IMR-90 (cell line): ENCODE measurements around the gene LNX1. TPM values are rescaled to one million over a fixed set of nuclear protein-coding genes. Genes with fewer than 3 reads are reported as not detected.
A peak's percentile ranks its signal among the peaks of the same experiment; 100 is the strongest.

Source experiments
- ATAC-seq: fragments of 200-7000 bp; cut with Tn5 transposase; 2 replicates; pipeline ENCODE4 v1.9.1; 2020; ENCODE audit warnings: low read depth, mild to moderate bottlenecking, moderate library complexity
- BruUV-seq: library from RNA; stranded (reverse); fragments of 400-500 nt; replicated peaks from 2 replicates; lab custom pipeline; 2021; lab: Mats Ljungman, UMichigan
- CTCF ChIA-PET: fragments of 300-600 bp; formaldehyde crosslinking; extraction: SDS; loops from one replicate; lab custom pipeline; 2021; ENCODE audit warnings: antibody characterized with exemption; lab: Yijun Ruan, JAX
- POLR2A ChIA-PET: fragments of 300-600 bp; sonication (Branson Sonifier 250); formaldehyde crosslinking; loops from one replicate; lab custom pipeline; 2022; ENCODE audit warnings: antibody characterized with exemption; ENCODE audit not compliant: unreplicated experiment; lab: Charles Lee
- DNase-seq: peaks from one replicate; pipeline ENCODE4 v3.0.0; 2013
- H2AFZ ChIP-seq: replicated peaks from 2 replicates; pipeline ENCODE3; 2013; ENCODE audit warnings: low read length, mild to moderate bottlenecking; ENCODE audit not compliant: poor library complexity
- H2AK5ac ChIP-seq: 2 replicates; pipeline ENCODE4 v1.6.1; 2013; ENCODE audit warnings: low read depth, low read length, inconsistent platforms
- H2AK9ac ChIP-seq: replicated peaks from 2 replicates; pipeline ENCODE3; 2013; ENCODE audit warnings: mild to moderate bottlenecking, low read depth, low read length, moderate library complexity; ENCODE audit not compliant: poor library complexity
- H2BK120ac ChIP-seq: 2 replicates; pipeline ENCODE4 v1.6.1; 2013; ENCODE audit warnings: low read depth, low read length, inconsistent platforms
- H2BK15ac ChIP-seq: 3 replicates; pipeline ENCODE4 v1.6.1; 2013; ENCODE audit warnings: low read depth, low read length, inconsistent platforms
- H2BK20ac ChIP-seq: 2 replicates; pipeline ENCODE4 v1.6.1; 2013; ENCODE audit warnings: low read depth, mild to moderate bottlenecking, inconsistent platforms, low read length, moderate library complexity
- H2BK5ac ChIP-seq: 2 replicates; pipeline ENCODE4 v1.6.1; 2013; ENCODE audit warnings: mild to moderate bottlenecking, low read depth, low read length, inconsistent platforms; ENCODE audit not compliant: poor library complexity, severe bottlenecking
- H3K14ac ChIP-seq: replicated peaks from 2 replicates; pipeline ENCODE4 v1.6.1; 2013; ENCODE audit warnings: low read depth, low read length, inconsistent platforms
- H3K18ac ChIP-seq: 2 replicates; pipeline ENCODE4 v1.6.1; 2013; ENCODE audit warnings: low read depth, low read length, control low read depth
- H3K23ac ChIP-seq: 2 replicates; pipeline ENCODE4 v1.6.1; 2013; ENCODE audit warnings: low read depth, low read length, inconsistent platforms
- H3K27ac ChIP-seq: 2 replicates; pipeline ENCODE4 v1.5.1; 2013; ENCODE audit warnings: mild to moderate bottlenecking, control low read depth, low read length; ENCODE audit not compliant: insufficient read depth
- H3K27me3 ChIP-seq: 2 replicates; pipeline ENCODE4 v1.6.1; 2013; ENCODE audit warnings: low read length; ENCODE audit not compliant: control insufficient read depth, insufficient read depth
- H3K36me3 ChIP-seq: 2 replicates; pipeline ENCODE4 v1.6.1; 2013; ENCODE audit warnings: low read length, mixed read lengths; ENCODE audit not compliant: control insufficient read depth, insufficient read depth
- H3K4ac ChIP-seq: 2 replicates; pipeline ENCODE4 v1.6.1; 2013; ENCODE audit warnings: low read depth, low read length, inconsistent platforms
- H3K4me1 ChIP-seq: 2 replicates; pipeline ENCODE4 v1.6.1; 2013; ENCODE audit warnings: low read length, mixed read lengths; ENCODE audit not compliant: control insufficient read depth, insufficient read depth
- H3K4me2 ChIP-seq: 2 replicates; pipeline ENCODE4 v1.6.1; 2013; ENCODE audit warnings: low read depth, mild to moderate bottlenecking, control low read depth, low read length, moderate library complexity
- H3K4me3 ChIP-seq: 2 replicates; pipeline ENCODE4 v1.5.1; 2013; ENCODE audit warnings: low read depth, mild to moderate bottlenecking, control low read depth, low read length, moderate library complexity; ENCODE audit not compliant: insufficient read depth
- H3K56ac ChIP-seq: 2 replicates; pipeline ENCODE4 v1.6.1; 2013; ENCODE audit warnings: low read length, inconsistent platforms; ENCODE audit not compliant: insufficient read depth; ENCODE audit errors: extremely low read depth
- H3K79me1 ChIP-seq, 2 experiments: 2 replicates each; pipeline ENCODE4 v1.6.1; 2013; ENCODE audit warnings: low read length in 2 of 2, inconsistent platforms in 1 of 2, low read depth in 1 of 2
- H3K9ac ChIP-seq: 2 replicates; pipeline ENCODE4 v1.6.1; 2013; ENCODE audit warnings: low read depth, low read length, control low read depth
- H3K9me1 ChIP-seq: 2 replicates; pipeline ENCODE4 v1.6.1; 2013; ENCODE audit warnings: low read length, inconsistent platforms; ENCODE audit not compliant: insufficient read depth
- H3K9me3 ChIP-seq: 2 replicates; pipeline ENCODE4 v1.6.1; 2013; ENCODE audit warnings: low read length; ENCODE audit not compliant: control insufficient read depth, insufficient read depth
- H4K20me1 ChIP-seq: 2 replicates; pipeline ENCODE4 v1.6.1; 2013; ENCODE audit warnings: low read length, inconsistent platforms; ENCODE audit not compliant: insufficient read depth
- H4K5ac ChIP-seq: 2 replicates; pipeline ENCODE4 v1.6.1; 2013; ENCODE audit warnings: mild to moderate bottlenecking, low read depth, low read length, control low read depth
- H4K8ac ChIP-seq, 2 experiments: 2 replicates each; pipeline ENCODE4 v1.6.1; 2013; ENCODE audit warnings: low read depth in 2 of 2, low read length in 2 of 2, control low read depth in 1 of 2, inconsistent platforms in 1 of 2
- H4K91ac ChIP-seq: 2 replicates; pipeline ENCODE4 v1.6.1; 2013; ENCODE audit warnings: low read depth, low read length, inconsistent platforms; ENCODE audit not compliant: insufficient read depth
- CEBPB ChIP-seq: IDR thresholded peaks from 2 replicates; pipeline ENCODE4 v1.6.1; 2012; ENCODE audit warnings: low read depth, low read length, improper control_type of control experiment
- CHD1 ChIP-seq: IDR thresholded peaks from 2 replicates; pipeline ENCODE4 v1.6.1; 2012; ENCODE audit warnings: low read depth, low read length, improper control_type of control experiment
- FOS ChIP-seq: fragments of 150-350 bp; IDR thresholded peaks from 2 replicates; pipeline ENCODE4 v1.6.1; 2016; ENCODE audit warnings: low read depth, low read length
- MAFK ChIP-seq: IDR thresholded peaks from 2 replicates; pipeline ENCODE4 v1.6.1; 2012; ENCODE audit warnings: low read depth, low read length, improper control_type of control experiment
- MAZ ChIP-seq: IDR thresholded peaks from 2 replicates; pipeline ENCODE4 v1.6.1; 2012; ENCODE audit warnings: low read depth, mild to moderate bottlenecking, low read length, improper control_type of control experiment, moderate library complexity, borderline replicate concordance
- MXI1 ChIP-seq: IDR thresholded peaks from 2 replicates; pipeline ENCODE4 v1.6.1; 2012; ENCODE audit warnings: low read depth, mild to moderate bottlenecking, low read length, moderate library complexity, borderline replicate concordance
- NFE2L2 ChIP-seq: fragments of 150-350 bp; IDR thresholded peaks from 2 replicates; pipeline ENCODE4 v1.6.1; 2016; ENCODE audit warnings: low read depth, mild to moderate bottlenecking, low read length
- POLR2A ChIP-seq: IDR thresholded peaks from 2 replicates; pipeline ENCODE4 v1.6.1; 2012; ENCODE audit warnings: mild to moderate bottlenecking, low read depth, low read length
- RAD21 ChIP-seq: IDR thresholded peaks from 2 replicates; pipeline ENCODE4 v1.6.1; 2012; ENCODE audit warnings: low read length, improper control_type of control experiment
- RCOR1 ChIP-seq: IDR thresholded peaks from 2 replicates; pipeline ENCODE4 v1.6.1; 2012; ENCODE audit warnings: mild to moderate bottlenecking, low read length, improper control_type of control experiment; ENCODE audit not compliant: insufficient replicate concordance
- RFX5 ChIP-seq: IDR thresholded peaks from 2 replicates; pipeline ENCODE4 v1.8.0; 2012; ENCODE audit warnings: low read depth, mild to moderate bottlenecking, low read length, moderate library complexity
- SMC3 ChIP-seq: fragments of 150-350 bp; IDR thresholded peaks from 2 replicates; pipeline ENCODE4 v1.6.1; 2016; ENCODE audit warnings: low read depth, mild to moderate bottlenecking, antibody characterized with exemption, low read length, moderate library complexity
- WGBS, 2 experiments: methylation state at CpG; one replicate each; pipeline versions ENCODE4 v1.1.5 to v1.1.7; 2013; ENCODE audit warnings: missing lambda C conversion rate in 2 of 2; ENCODE audit not compliant: insufficient read length in 1 of 2; ENCODE audit errors: extremely low coverage in 2 of 2; 5-methylcytosine and 5-hydroxymethylcytosine counted together
- dilution Hi-C: fragments of 300-500 bp; cut with HindIII; formaldehyde crosslinking; loops from one replicate; pipeline ENCODE4 v1.14.3; 2018; ENCODE audit warnings: low sequenced_read_pairs; ENCODE audit not compliant: unreplicated experiment
- in situ Hi-C: fragments of 300-500 bp; cut with MboI; formaldehyde crosslinking; loops from 3 replicates; pipeline ENCODE4 v1.14.3; 2019; ENCODE audit warnings: low sequenced_read_pairs, inconsistent platforms, mixed read lengths
- intact Hi-C: fragments of 100-400 bp; cut with micrococcal nuclease; formaldehyde crosslinking; loops from 2 replicates; pipeline ENCODE4 v1.10.0; 2022
- polyA plus RNA-seq, 3 experiments: library from polyadenylated mRNA; depleted of rRNA; stranded (reverse); fragments of >200 nt; gene quantifications; 2 replicates each; pipeline ENCODE4 v1.2.3, GENCODE V29; 2012; ENCODE audit warnings: low replicate concordance in 1 of 3
- total RNA-seq: library from RNA; depleted of rRNA; stranded (reverse); fragments of >200 nt; gene quantifications from 2 replicates; pipeline ENCODE4 v1.2.3, GENCODE V29; 2012
- TF ChIP-seq, protein P1 (sequence below): fragments of 150-350 bp; IDR thresholded peaks from 2 replicates; pipeline ENCODE4 v1.6.1; 2016; ENCODE audit warnings: low read depth, mild to moderate bottlenecking, low read length, moderate library complexity, borderline replicate concordance
- TF ChIP-seq, protein P2 (sequence below): fragments of 150-350 bp; IDR thresholded peaks from 2 replicates; pipeline ENCODE4 v1.6.1; 2017; ENCODE audit warnings: mild to moderate bottlenecking, antibody characterized with exemption, low read length, low read depth
- TF ChIP-seq, protein P3 (sequence below): conservative IDR thresholded peaks from 2 replicates; pipeline ENCODE4 v1.5.1; 2012; ENCODE audit warnings: mild to moderate bottlenecking, low read depth, low read length, improper control_type of control experiment

The LNX1 gene
- total and polyA plus RNA-seq, 2 of the 4 experiments (the other 2 are of a cell fraction): 0.15 to 0.36 TPM

DNA sequence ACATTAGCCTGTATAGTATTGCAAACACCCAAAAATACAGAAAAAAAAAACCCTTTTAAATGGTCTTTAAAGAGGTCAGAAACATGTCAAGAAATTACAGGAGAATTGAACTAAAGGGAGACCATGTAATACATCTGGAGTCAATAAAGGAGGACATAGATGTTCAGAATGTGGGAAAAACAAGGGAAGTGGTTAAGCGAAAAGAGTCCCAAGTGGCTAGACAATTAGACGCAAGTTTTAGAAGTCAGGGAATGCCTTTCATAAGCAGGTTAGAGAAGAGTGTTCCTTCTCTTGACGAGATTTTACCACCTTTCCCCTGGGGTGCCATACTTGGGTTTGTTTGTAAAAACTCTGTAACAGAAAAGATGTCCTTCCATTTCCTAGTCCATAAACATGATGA, 7.8 kb downstream of the LNX1 start:
- Histone ChIP-seq H4K5ac (no peak overlapping the region), H3K4ac (no peak overlapping the region), H3K18ac (peak overlapping the region; percentile 25; the same call in 1 of the 2 replicates), H3K23ac (no peak overlapping the region), H4K91ac (no peak overlapping the region), H2BK120ac (0 out of 2 replicates have a peak overlapping the region, but pooled peaks have one; percentile 32), H2BK15ac (no peak overlapping the region; the same call in 1 of the 3 replicates), H2AK5ac (peak overlapping the region; percentile 22; the same call in 1 of the 2 replicates), H3K14ac (no peak overlapping the region), H3K27ac (no peak overlapping the region), H2AK9ac (no peak overlapping the region), H4K8ac (no peak overlapping the region), H3K4me1 (peaks cover 24% of the 10 kb centered on the region), H3K9me1 (peaks cover 10% of the 10 kb centered on the region), H3K4me2 (no peak overlapping the region), H4K20me1 (no peaks in the 10 kb centered on the region), H3K9ac (no peak overlapping the region), H2BK5ac (no peak overlapping the region), H3K27me3 (no peaks in the 10 kb centered on the region), H2AFZ (no peak overlapping the region), H2BK20ac (peak overlapping the region; percentile 57; the same call in 1 of the 2 replicates), H3K36me3 (no peaks in the 10 kb centered on the region), H3K9me3 (no peaks in the 10 kb centered on the region), H3K4me3 (no peak overlapping the region), H3K79me1 (no peaks in the 10 kb centered on the region), H3K56ac (no peak overlapping the region)
- BruUV-seq: no TSS peak
- CTCF ChIA-PET: no interaction called here
- ATAC-seq (no peak), DNase-seq (no peak)
- TF ChIP-seq, protein P1, sequence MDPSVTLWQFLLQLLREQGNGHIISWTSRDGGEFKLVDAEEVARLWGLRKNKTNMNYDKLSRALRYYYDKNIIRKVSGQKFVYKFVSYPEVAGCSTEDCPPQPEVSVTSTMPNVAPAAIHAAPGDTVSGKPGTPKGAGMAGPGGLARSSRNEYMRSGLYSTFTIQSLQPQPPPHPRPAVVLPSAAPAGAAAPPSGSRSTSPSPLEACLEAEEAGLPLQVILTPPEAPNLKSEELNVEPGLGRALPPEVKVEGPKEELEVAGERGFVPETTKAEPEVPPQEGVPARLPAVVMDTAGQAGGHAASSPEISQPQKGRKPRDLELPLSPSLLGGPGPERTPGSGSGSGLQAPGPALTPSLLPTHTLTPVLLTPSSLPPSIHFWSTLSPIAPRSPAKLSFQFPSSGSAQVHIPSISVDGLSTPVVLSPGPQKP: no peak
- TF ChIP-seq RCOR1 (no peak), SMC3 (no peak), MAZ (no peak), POLR2A (no peak), MAFK (no peak), MXI1 (no peak), RFX5 (no peak), NFE2L2 (no peak), CEBPB (no peak), FOS (no peak), CHD1 (no peak), RAD21 (no peak)
- TF ChIP-seq, protein P2, sequence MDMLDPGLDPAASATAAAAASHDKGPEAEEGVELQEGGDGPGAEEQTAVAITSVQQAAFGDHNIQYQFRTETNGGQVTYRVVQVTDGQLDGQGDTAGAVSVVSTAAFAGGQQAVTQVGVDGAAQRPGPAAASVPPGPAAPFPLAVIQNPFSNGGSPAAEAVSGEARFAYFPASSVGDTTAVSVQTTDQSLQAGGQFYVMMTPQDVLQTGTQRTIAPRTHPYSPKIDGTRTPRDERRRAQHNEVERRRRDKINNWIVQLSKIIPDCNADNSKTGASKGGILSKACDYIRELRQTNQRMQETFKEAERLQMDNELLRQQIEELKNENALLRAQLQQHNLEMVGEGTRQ: no peak
- TF ChIP-seq, protein P3, sequence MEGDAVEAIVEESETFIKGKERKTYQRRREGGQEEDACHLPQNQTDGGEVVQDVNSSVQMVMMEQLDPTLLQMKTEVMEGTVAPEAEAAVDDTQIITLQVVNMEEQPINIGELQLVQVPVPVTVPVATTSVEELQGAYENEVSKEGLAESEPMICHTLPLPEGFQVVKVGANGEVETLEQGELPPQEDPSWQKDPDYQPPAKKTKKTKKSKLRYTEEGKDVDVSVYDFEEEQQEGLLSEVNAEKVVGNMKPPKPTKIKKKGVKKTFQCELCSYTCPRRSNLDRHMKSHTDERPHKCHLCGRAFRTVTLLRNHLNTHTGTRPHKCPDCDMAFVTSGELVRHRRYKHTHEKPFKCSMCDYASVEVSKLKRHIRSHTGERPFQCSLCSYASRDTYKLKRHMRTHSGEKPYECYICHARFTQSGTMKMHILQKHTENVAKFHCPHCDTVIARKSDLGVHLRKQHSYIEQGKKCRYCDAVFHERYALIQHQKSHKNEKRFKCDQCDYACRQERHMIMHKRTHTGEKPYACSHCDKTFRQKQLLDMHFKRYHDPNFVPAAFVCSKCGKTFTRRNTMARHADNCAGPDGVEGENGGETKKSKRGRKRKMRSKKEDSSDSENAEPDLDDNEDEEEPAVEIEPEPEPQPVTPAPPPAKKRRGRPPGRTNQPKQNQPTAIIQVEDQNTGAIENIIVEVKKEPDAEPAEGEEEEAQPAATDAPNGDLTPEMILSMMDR: no peak
- dilution Hi-C loops (no loop called here), in situ Hi-C loops (no loop called here), intact Hi-C loops (loop anchor here (10.0 kb wide), 1 partner anchor 201 kb away; no protein-coding TSS in a partner anchor)
- no CpG with 5 or more reads among the region's 3 CpGs for WGBS, 2 experiments
- POLR2A ChIA-PET: no interaction called here
